Inflammatory macrophage treated with lipopolysaccharide for 4 hours (primary cell): Measurements from ENCODE around the gene STK11IP.

Experiments used
- DNase-seq: peaks from one replicate; pipeline ENCODE4 v3.0.0-alpha.2; 2020

STK11IP gene

GRCh38 chr2:219565130-219566080 lies 32.3 kb upstream of the STK11IP start:
- no peak for DNase-seq

DNA sequence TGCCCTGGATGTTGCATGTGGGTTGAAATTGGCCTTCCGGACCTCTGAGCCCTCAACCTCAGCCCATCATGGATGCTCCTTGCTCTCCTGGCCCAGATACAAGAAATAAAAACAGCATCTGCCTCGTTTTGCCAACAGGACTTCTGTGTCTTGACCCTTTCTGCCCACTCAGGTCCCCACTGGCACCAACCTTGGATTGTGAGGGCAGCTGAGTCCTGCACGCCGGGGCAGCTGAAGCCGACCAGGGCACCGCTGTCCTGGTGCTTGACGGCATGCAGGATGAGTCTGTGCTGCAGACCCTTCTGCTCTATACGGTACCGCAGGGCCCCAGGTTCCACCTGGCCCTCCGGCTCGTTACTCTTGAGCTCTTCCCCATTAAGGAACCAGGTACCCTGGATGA lies 31.0 kb upstream of the STK11IP start:
- DNase-seq = no peak

- no peak for DNase-seq
Observed at GRCh38 chr2:219567131-219567530, 30.5 kb upstream of the STK11IP start.

GRCh38 chr2:219567791-219568361 lies 29.8 kb upstream of the STK11IP start:
- DNase-seq = no peak

DNA sequence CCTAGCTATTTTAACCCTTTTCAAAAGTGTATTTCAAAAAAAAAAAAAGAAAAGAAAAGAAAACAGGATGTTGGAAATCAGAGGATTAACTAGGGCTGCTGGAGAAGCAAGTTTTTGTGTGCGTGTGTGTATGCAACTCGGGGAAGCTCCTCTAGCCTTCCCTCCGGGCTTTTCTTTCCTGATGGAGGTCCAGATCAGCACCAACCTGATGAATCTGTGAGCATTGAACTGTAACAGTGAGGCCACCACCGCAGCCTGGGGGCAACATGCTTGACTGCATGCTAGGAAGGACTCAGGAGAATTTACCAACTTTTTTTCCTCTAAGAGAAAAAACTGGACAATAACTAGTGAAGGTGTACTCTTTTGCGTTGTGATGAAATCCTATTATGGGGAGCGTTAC lies 28.6 kb upstream of the STK11IP start:
- no peak for DNase-seq

DNA sequence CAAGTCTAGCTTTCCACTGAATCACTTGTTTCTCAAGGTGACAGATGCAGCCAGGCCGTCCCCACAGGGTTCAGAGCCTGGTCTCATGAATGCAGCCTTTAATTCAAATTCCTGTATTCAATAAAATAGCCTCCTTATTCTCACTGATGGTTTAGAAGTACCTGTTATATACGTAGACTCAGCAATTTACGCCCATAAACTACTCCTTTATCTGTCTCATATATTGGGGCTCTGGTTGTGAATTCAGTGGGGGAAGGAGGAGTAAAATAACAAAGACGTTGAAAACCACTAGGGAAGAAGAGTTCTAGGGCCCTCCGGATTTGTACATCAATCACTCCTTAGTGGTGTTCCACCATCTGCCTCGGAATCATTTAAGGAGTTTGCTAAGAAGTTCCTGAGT lies 28.0 kb upstream of the STK11IP start:
- DNase-seq = no peak

- DNase-seq = no peak
Observed at GRCh38 chr2:219570194-219570923, 27.3 kb upstream of the STK11IP start.

GRCh38 chr2:219570924-219571310 lies 26.7 kb upstream of the STK11IP start:
- DNase-seq = no peak

GRCh38 chr2:219571311-219572236 lies 26.1 kb upstream of the STK11IP start, which contains the start of gene OBSL1:
TSS of gene OBSL1 (minus strand) at chr2:219571539. CDS start at chr2:219571232, 307 bp downstream.
- DNase-seq = no peak

- DNase-seq = no peak
Observed at GRCh38 chr2:219572237-219573001, 25.2 kb upstream of the STK11IP start, which contains the start of gene INHA. TSS of gene INHA (plus strand) at chr2:219572310. CDS start at chr2:219572375, 65 bp downstream.

DNA sequence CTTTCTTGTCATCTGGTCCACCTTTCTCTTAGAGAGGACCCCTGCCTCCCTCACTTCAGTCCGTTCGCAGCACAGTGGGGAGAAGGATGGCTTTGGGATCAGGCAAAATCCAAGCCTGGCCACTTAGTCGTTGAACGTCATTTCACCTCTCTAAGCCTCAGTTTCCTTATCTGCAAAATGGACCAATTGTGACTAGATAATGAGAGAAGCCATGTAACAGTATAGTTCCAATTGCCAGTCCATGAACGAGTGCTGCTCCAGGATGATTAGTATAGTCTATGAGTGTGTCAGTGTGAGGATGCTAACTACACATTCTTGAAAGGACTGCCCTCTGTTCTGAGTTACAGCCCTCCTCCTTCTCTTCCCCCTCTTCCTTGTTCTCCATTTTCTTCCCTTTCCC lies 24.5 kb upstream of the STK11IP start:
- no peak for DNase-seq

DNA sequence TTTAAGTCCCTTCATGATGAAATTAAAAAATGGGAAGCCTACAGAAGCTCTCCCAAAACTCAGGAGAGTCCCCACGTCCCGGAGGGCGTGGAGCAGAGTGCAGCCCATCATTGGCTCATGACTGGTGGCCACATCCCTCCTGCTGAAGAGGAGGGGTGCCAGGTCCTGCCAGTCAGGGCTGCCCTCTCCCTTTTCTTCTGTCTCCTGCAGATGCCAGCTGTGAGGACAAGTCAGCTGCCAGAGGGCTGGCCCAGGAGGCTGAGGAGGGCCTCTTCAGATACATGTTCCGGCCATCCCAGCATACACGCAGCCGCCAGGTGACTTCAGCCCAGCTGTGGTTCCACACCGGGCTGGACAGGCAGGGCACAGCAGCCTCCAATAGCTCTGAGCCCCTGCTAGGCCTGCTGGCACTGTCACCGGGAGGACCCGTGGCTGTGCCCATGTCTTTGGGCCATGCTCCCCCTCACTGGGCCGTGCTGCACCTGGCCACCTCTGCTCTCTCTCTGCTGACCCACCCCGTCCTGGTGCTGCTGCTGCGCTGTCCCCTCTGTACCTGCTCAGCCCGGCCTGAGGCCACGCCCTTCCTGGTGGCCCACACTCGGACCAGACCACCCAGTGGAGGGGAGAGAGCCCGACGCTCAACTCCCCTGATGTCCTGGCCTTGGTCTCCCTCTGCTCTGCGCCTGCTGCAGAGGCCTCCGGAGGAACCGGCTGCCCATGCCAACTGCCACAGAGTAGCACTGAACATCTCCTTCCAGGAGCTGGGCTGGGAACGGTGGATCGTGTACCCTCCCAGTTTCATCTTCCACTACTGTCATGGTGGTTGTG lies 23.0 kb upstream of the STK11IP start:
- no peak for DNase-seq

DNA sequence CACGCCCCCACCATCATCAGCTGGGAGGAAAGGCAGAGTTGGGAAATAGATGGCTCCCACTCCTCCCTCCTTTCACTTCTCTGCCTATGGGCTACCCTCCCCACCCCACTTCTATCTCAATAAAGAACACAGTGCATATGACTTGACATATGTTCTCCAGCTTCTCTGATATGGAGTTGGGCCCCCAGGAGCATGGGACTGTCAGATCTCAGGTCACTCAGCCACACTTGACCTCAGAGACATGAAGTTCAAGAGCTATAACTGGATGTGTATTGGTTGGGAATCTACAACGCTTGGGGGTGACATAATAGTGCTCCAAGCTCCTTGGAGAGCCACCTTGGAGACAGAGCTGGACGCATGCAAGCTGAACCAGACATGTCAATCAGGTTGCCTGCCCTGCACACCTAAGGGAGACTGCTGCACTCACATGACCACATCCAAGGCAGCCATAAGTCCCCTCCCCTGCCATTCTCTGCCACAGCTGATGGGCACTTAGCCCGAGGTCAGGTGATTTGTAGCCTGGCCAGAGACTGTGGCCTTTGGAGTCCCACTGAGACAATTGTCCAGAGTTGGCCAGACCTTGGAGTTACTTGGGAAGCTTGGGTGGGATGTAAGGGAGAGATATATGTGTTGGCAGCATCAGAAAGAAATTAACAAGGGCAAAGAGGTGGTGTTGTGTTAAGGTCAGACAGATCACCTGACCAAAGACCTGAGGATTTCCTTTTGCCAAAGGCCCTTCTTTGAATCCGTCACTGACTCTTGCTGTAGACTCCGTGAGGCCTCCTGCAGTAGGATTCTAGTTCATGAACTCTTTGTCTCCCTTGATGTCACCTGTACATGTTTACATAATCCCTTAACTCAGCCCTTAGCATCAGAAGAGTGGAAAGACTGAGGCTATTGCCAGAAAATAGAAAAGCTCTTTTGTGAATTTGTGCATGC lies 21.8 kb upstream of the STK11IP start:
- no peak for DNase-seq

- no peak for DNase-seq
Observed at GRCh38 chr2:219576505-219577388, 20.9 kb upstream of the STK11IP start.

- peak; percentile 78 for DNase-seq
Observed at GRCh38 chr2:219578811-219579613, 18.6 kb upstream of the STK11IP start.

- no peak for DNase-seq
Observed at GRCh38 chr2:219581346-219581745, 16.3 kb upstream of the STK11IP start.

- DNase-seq = no peak
Observed at GRCh38 chr2:219591091-219591490, 6.6 kb upstream of the STK11IP start.
